ENCODE measurements around the gene UGT8. TPM values are rescaled to one million over a fixed set of nuclear protein-coding genes. Genes with fewer than 3 reads are reported as not detected.
A peak's percentile ranks its signal among the peaks of the same experiment; 100 is the strongest.
"Not testable (repeated sequence)": the region's sequence is repeated elsewhere in the genome, so short reads cannot be mapped to it uniquely, and the experiment has no call there.

The UGT8 gene
- total RNA-seq: 0.05 and 0.51 TPM in 2 replicates

DNA sequence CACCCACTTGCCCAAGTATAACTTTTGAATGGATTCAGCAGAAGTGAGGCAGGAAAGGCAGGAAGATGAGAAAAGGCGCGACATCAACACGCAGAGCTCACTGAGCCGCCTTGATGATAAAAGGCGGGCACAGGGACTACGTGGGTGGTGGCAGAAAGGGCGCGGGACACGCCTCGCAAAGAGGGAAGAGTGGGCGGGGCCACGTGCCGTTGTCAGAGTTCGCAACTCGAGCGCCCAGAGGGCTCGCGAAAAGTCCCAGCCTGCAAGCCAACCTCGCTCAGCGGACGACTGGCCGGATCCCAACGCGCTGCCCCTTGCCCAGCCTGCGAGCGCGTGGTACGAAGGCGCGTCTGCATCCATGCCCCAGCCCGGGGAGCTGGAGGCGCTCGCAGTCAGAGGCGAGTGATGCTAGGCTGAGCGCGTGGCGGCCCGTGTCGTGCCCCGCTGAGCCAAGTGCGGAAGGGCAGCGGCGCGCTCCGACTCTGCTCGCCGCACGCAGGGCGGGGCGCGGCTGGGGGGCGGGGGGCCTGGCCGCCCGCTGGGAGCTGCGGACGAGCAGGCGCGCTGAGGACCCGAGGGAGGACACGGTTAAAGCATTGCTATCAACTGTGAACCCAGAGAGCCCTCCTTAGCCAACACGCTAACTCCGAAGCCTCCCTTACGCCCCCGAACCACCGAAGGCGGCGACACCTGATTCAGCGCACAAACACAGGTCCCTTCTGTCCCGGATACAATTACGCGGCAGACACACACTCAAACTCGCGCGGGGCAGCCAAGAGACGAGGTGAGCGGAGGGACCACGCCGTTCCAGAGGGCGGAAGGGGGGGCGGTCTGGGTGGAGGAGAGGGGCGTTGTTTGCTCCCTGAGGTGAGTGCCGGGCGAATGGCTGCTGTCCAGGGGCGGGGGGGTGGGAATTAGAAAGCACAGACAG, at the start of gene UGT8:
TSS of gene UGT8 (plus strand) at position 617 of the 931 bp plus-strand sequence. CDS start 24,074 bp downstream, outside the sequence.
- DNase-seq: peak; percentile 10

- no peak for DNase-seq
These were observed 49.0 kb upstream of the UGT8 start for GRCh38 chr4:114549638-114550037.

GRCh38 chr4:114558446-114559020, 40.1 kb upstream of the UGT8 start:
- no peak for DNase-seq

DNA sequence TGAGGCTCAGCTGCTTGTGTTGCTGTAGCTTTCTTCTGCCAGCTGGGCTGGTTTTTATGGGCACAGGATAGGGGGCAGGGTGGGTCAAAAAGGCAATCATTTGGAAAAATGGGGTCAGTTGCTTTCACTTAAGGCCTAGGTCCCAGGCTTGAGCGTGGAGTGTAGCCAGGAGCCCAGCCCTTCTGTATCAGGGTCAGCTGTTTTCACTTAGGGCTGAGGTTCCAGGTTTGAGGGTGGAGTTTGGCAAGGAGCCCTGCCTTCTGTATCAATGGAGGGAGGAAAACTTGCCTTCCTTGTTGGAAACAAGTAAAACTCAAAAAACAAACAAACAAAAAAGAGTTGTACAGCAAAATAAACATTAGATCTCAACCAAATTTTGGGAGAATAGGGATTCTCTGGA, 37.0 kb upstream of the UGT8 start:
- no peak for DNase-seq

GRCh38 chr4:114562176-114562904, 36.3 kb upstream of the UGT8 start:
- DNase-seq: no peak

- DNase-seq: no peak
These were observed 34.9 kb upstream of the UGT8 start for GRCh38 chr4:114563536-114564315.

DNA sequence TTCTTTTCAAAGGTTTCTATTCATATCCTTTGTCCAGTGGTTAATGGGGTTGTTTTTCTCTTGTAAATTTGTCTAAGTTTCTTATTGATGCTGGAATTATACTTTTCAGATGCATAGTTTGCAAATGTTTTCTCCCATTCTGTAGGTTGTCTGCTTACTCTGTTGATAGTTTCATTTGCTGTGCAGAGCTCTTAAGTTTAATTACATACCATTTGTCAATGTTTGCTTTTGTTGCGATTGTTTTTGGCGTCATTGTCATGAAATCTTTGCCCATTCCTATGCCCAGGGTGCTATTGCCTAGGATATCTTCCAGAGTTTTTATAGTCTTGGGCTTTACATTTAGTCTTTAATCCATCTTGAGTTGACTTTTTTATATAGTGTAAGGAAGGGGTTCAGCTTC, 21.2 kb upstream of the UGT8 start:
- DNase-seq: no peak

DNA sequence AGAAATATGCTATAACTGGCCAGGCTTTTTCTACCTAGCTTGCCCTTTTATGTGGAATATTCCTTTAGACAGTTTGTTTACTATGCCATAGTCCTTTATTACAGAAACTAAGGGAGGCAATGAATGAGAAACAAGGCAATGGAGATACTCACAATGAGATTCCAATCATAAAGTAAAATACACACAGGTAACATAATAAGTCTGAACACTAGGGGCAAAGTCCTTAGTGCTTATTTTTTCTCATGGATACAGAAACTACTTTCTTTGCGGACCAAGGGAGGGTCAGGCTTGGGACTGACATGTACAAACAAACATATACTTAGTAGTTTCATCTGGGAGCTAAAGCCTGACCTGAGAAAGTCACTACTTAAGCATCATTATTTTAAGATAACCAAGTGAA, 16.0 kb upstream of the UGT8 start:
- DNase-seq: no peak

DNA sequence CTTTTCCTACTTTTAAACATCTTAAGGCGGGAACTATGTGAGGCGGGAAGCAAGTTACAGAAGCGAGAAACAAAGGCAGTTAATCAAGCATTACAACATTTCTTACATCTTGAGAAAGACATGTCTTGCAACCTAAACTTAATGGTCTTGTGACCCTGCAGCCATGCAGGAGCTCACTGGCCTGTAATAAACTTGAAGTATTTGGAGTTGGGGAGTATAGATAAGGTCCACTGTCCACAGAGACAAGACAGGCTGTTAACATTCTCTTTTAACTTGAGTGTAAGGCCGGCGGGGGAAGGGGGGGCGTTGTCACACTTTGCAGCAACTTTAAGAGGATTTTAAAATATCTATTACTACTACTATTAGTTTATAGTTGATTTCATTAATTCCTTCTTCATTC, 10.3 kb upstream of the UGT8 start:
- DNase-seq: no peak

DNA sequence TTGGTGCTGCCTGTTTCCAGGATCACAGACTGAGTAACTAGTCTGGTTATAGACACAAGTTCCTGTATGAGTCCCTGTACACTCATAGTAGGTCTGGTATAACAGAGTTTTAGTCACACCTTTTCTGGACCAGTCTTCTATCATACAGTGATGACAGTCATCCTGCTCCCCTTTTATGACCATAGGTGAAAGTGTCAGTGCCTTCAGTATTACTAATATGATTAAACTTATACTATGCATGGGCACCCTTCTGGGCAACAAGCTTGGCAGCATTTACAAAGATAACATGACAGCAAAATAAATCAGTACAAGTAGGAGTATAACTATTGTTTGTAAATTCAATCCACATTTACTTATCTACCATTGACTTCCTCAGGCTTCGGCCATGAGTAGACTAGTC, 8.2 kb upstream of the UGT8 start:
- DNase-seq: not testable (repeated sequence)

- DNase-seq: no peak
These were observed 5.1 kb upstream of the UGT8 start for GRCh38 chr4:114593526-114593925.

- no peak for DNase-seq
These were observed 3.4 kb upstream of the UGT8 start for GRCh38 chr4:114595207-114595606.

- DNase-seq: no peak
These were observed 2.7 kb upstream of the UGT8 start for GRCh38 chr4:114595921-114596320.

DNA sequence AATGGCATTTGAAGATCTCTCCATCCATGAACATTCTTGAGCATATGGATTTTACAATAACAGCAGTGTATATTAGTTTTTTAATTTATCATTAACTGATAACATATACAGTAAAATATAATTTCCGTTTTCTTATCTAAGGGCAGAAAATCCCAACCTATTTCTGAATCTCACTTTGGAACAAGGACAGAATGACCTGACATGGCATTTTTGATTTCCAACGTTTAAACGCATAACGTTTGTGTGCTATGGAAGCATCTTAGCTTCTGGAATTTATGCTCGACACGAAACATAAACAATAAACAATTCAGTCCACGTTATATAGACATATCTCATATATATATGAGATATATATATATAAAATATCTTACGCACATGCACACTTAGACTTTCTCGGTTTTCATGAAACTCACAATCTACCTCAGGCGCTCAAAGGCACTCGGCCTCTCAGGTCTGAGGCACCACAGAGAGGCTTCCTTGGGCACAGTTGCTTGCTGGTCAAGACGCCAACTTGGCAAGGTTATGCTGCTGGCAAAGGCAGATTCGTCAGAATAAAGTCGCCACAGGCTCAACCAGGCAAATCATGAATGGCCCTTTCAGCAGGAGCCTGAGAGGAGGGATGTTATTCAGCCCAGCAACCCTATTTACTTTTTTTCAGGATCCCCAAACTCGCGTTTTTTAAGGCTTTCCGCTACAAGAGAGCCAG, 1.0 kb upstream of the UGT8 start:
- no peak for DNase-seq

DNA sequence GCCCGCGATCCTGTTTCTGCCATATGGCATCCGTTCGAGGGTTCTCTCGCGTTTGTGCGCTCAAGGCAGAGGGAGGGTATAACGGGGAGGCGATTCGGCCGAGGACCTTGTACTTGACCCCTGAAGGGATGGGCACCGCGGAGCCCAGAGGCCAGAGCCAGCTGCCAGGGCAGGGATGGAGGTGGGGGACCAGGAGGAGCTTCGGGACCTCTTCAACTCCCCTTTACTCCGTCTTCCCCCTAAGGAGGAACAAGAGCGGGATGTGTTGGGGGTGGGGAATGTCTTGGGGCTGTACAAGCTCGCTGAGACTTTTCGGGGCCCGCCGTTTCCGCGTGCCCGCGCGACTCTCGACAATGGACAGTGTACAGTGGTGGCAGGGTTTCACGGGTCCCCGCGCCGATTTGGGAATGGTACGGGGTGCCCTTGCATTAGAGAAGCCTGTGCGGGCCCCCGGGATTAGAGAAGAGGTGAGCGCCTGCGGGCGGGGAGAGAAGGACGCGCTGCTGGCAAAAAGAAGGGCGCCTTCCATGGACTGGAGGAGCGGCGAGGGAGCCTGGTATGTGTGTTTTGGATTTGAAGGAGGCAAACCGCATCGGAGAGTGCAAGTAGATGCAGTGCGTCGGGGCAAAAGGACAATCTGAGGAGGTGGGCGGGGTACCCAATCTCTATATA, 760 bp downstream of the UGT8 start:
- DNase-seq: no peak

GRCh38 chr4:114599903-114600552, 1.4 kb downstream of the UGT8 start:
- no peak for DNase-seq

DNA sequence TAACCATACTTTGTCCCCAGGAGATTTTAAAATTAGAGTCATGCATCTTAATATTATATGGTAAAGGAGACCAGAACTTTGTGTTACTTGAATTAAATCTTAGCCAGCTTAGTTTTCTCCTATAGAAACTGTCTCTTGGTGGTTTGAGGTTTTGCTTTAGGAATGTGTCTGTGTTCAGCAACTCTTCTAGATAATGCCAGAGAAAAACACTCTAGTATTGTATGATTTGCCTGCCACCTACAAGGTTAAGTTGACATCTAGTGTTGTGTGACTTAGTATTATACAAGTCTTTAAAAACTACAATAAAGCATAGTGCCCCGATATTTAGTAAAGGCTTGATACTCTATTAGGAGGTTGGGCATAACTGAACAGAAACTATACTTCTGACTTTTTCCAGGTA, 2.1 kb downstream of the UGT8 start:
- DNase-seq: no peak

GRCh38 chr4:114601304-114602052, 2.9 kb downstream of the UGT8 start:
- no peak for DNase-seq

- no peak for DNase-seq
These were observed 4.9 kb downstream of the UGT8 start for GRCh38 chr4:114603497-114603896.

DNA sequence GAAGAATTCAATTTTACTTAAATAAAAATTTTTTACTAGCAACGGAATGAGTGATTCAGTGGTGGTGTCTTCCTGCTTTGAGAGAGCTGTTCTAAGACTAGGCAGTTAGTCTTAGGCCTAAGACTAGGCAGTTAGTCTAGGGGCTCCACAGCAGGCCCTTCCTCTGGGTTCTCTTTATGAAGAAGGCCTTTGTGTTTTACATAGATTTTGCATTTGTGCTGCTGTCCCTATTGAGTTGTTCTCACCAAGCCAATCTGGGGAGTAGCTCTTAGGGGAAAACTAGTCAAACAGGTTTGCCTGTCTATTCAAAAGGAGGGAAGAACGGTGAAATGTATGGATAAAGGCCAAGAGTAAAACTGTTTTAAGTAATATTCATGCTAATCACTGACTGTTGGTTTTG, 7.6 kb downstream of the UGT8 start:
- DNase-seq: no peak
